HEK293 (cell line): ENCODE measurements around the gene PRRC2B.
A peak's percentile ranks its signal among the peaks of the same experiment; 100 is the strongest.

Source experiments
- CTCF ChIA-PET: fragments of 350-600 bp; formaldehyde crosslinking; extraction: SDS; loops from one replicate; lab custom pipeline; 2021; ENCODE audit warnings: antibody characterized with exemption; lab: Yijun Ruan, JAX
- POLR2A ChIA-PET: fragments of 300-600 bp; formaldehyde crosslinking; extraction: SDS; loops from one replicate; lab custom pipeline; 2020; ENCODE audit warnings: antibody characterized with exemption, inconsistent platforms; lab: Yijun Ruan, JAX
- H3K27ac ChIP-seq: fragments of 200-500 bp; sonication (Bioruptor generic); 2 replicates; pipeline ENCODE4 v1.5.1; 2014; ENCODE audit warnings: low read depth, low read length, control low read depth, inconsistent platforms; ENCODE audit errors: extremely low read depth
- H3K36me3 ChIP-seq, 2 experiments: fragments of 200-500 bp in 1 of 2; sonication (Bioruptor generic) in 1 of 2; 1 replicate in 1 of 2; 2 replicates in 1 of 2; pipeline ENCODE4 v1.5.1; 2014 to 2017; ENCODE audit warnings: inconsistent platforms in 2 of 2, low read length in 2 of 2; ENCODE audit not compliant: control insufficient read depth in 2 of 2, insufficient read depth in 1 of 2
- H3K4me1 ChIP-seq: fragments of 200-500 bp; sonication (Bioruptor generic); 2 replicates; pipeline ENCODE4 v1.5.1; 2014; ENCODE audit warnings: mild to moderate bottlenecking, low read length, inconsistent platforms; ENCODE audit not compliant: control insufficient read depth, insufficient read depth
- H3K4me3 ChIP-seq: 2 replicates; pipeline ENCODE4 v1.5.1; 2011; ENCODE audit warnings: low read depth, mild to moderate bottlenecking, control low read depth, low read length, moderate library complexity
- H3K9me3 ChIP-seq: fragments of 200-500 bp; sonication (Bioruptor generic); 2 replicates; pipeline ENCODE4 v1.5.1; 2014; ENCODE audit warnings: low read depth, low read length, inconsistent platforms; ENCODE audit not compliant: control insufficient read depth, insufficient read depth
- BCL11B ChIP-seq: fragments of 450-650 bp; formaldehyde crosslinking; IDR thresholded peaks from 2 replicates; pipeline ENCODE4 v1.5.1; 2016; ENCODE audit warnings: low read depth, missing biosample characterization, missing genetic modification characterization
- EGR2 ChIP-seq: fragments of 450-650 bp; formaldehyde crosslinking; IDR thresholded peaks from 2 replicates; pipeline ENCODE4 v1.5.1; 2016; ENCODE audit warnings: low read depth, missing biosample characterization, missing genetic modification characterization
- GFI1B ChIP-seq: fragments of 450-650 bp; formaldehyde crosslinking; IDR thresholded peaks from 2 replicates; pipeline ENCODE4 v1.5.1; 2016; ENCODE audit warnings: missing biosample characterization, missing genetic modification characterization
- HOXA7 ChIP-seq: sonication (generic); formaldehyde crosslinking; IDR thresholded peaks from 2 replicates; pipeline ENCODE4 v1.8.1; 2022; ENCODE audit warnings: missing genetic modification reagents, borderline replicate concordance
- HOXD13 ChIP-seq: sonication (generic); formaldehyde crosslinking; IDR thresholded peaks from 2 replicates; pipeline ENCODE4 v1.8.0; 2022; ENCODE audit warnings: missing genetic modification reagents, borderline replicate concordance
- IKZF3 ChIP-seq: fragments of 450-650 bp; IDR thresholded peaks from 2 replicates; pipeline ENCODE4 v1.5.0; 2018; ENCODE audit warnings: missing biosample characterization, mild to moderate bottlenecking, missing genetic modification characterization, moderate library complexity
- OSR2 ChIP-seq: fragments of 450-650 bp; formaldehyde crosslinking; IDR thresholded peaks from 2 replicates; pipeline ENCODE4 v1.5.1; 2016; ENCODE audit warnings: missing biosample characterization, missing genetic modification characterization
- REST ChIP-seq: fragments of 450-650 bp; formaldehyde crosslinking; IDR thresholded peaks from 2 replicates; pipeline ENCODE4 v1.5.1; 2016; ENCODE audit warnings: missing biosample characterization, missing genetic modification characterization
- SP7 ChIP-seq: fragments of 450-650 bp; formaldehyde crosslinking; IDR thresholded peaks from 2 replicates; pipeline ENCODE4 v1.5.1; 2016; ENCODE audit warnings: missing biosample characterization, missing genetic modification characterization
- TCF7L2 ChIP-seq: IDR thresholded peaks from 2 replicates; pipeline ENCODE4 v1.6.1; 2011; ENCODE audit warnings: low read depth, mild to moderate bottlenecking, inconsistent platforms, low read length, moderate library complexity, borderline replicate concordance
- ZBTB26 ChIP-seq: fragments of 450-650 bp; formaldehyde crosslinking; optimal IDR thresholded peaks from 2 replicates; pipeline ENCODE3; 2016; ENCODE audit warnings: missing biosample characterization, mild to moderate bottlenecking, missing genetic modification characterization
- ZFP3 ChIP-seq: fragments of 450-650 bp; formaldehyde crosslinking; IDR thresholded peaks from 2 replicates; pipeline ENCODE4 v1.5.1; 2016; ENCODE audit warnings: low read depth, missing biosample characterization, missing genetic modification characterization
- ZNF214 ChIP-seq: fragments of 450-650 bp; formaldehyde crosslinking; IDR thresholded peaks from 2 replicates; pipeline ENCODE4 v1.5.1; 2017; ENCODE audit warnings: missing biosample characterization, mild to moderate bottlenecking, missing genetic modification characterization, borderline replicate concordance
- ZNF350 ChIP-seq: fragments of 450-650 bp; formaldehyde crosslinking; IDR thresholded peaks from 2 replicates; pipeline ENCODE4 v1.5.0; 2017; ENCODE audit warnings: missing biosample characterization, mild to moderate bottlenecking, missing genetic modification characterization
- ZNF366 ChIP-seq: fragments of 450-650 bp; formaldehyde crosslinking; conservative IDR thresholded peaks from 2 replicates; pipeline ENCODE4 v1.5.1; 2016; ENCODE audit warnings: missing biosample characterization, missing genetic modification characterization
- ZNF394 ChIP-seq: fragments of 450-650 bp; formaldehyde crosslinking; IDR thresholded peaks from 2 replicates; pipeline ENCODE4 v1.5.1; 2016; ENCODE audit warnings: missing biosample characterization, missing genetic modification characterization, mild to moderate bottlenecking, moderate library complexity, borderline replicate concordance
- ZNF423 ChIP-seq: fragments of 450-650 bp; formaldehyde crosslinking; IDR thresholded peaks from 2 replicates; pipeline ENCODE4 v1.5.1; 2016; ENCODE audit warnings: missing biosample characterization, missing genetic modification characterization
- ZNF488 ChIP-seq: fragments of 450-650 bp; formaldehyde crosslinking; IDR thresholded peaks from 2 replicates; pipeline ENCODE4 v1.5.1; 2016; ENCODE audit warnings: missing biosample characterization, missing genetic modification characterization
- ZNF530 ChIP-seq: fragments of 450-650 bp; formaldehyde crosslinking; IDR thresholded peaks from 2 replicates; pipeline ENCODE4 v1.5.1; 2016; ENCODE audit warnings: low read depth, missing biosample characterization, missing genetic modification characterization
- ZNF555 ChIP-seq: fragments of 450-650 bp; formaldehyde crosslinking; conservative IDR thresholded peaks from 2 replicates; pipeline ENCODE4 v1.5.1; 2017; ENCODE audit warnings: missing biosample characterization, mild to moderate bottlenecking, missing genetic modification characterization, inconsistent platforms
- ZNF561 ChIP-seq: fragments of 450-650 bp; IDR thresholded peaks from 2 replicates; pipeline ENCODE4 v1.5.1; 2018; ENCODE audit warnings: missing biosample characterization, missing genetic modification characterization, borderline replicate concordance
- ZNF600 ChIP-seq: fragments of 450-650 bp; formaldehyde crosslinking; IDR thresholded peaks from 2 replicates; pipeline ENCODE4 v1.5.1; 2016; ENCODE audit warnings: missing biosample characterization, missing genetic modification characterization
- ZSCAN18 ChIP-seq: fragments of 450-650 bp; formaldehyde crosslinking; IDR thresholded peaks from 2 replicates; pipeline ENCODE4 v1.5.1; 2016; ENCODE audit warnings: missing biosample characterization, missing genetic modification characterization
- ZXDB ChIP-seq: fragments of 450-650 bp; formaldehyde crosslinking; IDR thresholded peaks from 2 replicates; pipeline ENCODE4 v1.5.1; 2016; ENCODE audit warnings: missing biosample characterization, missing genetic modification characterization
- TF ChIP-seq, protein P1 (sequence below): fragments of 450-650 bp; formaldehyde crosslinking; IDR thresholded peaks from 2 replicates; pipeline ENCODE4; 2016; ENCODE audit warnings: missing biosample characterization, missing genetic modification characterization
- TF ChIP-seq, protein P2 (sequence below): fragments of 450-650 bp; IDR thresholded peaks from 2 replicates; pipeline ENCODE4 v1.5.1; 2018; ENCODE audit warnings: missing biosample characterization, mild to moderate bottlenecking, missing genetic modification characterization

PRRC2B gene

GRCh38 chr9:131397100-131397790 lies 3.4 kb downstream of the PRRC2B start (continued):
- TF ChIP-seq IKZF3: 0 out of 2 replicates have a peak, but pooled peaks have one; percentile 40

GRCh38 chr9:131398204-131398603 lies 4.3 kb downstream of the PRRC2B start:
- Histone ChIP-seq H3K4me3 (no peak overlapping the region), H3K27ac (peak overlapping the region; percentile 44), H3K9me3 (no peaks in the 10 kb centered on the region), H3K4me1 (peaks cover 17% of the 10 kb centered on the region), H3K36me3 (peaks cover 0 to 27% of the 10 kb centered on the region in 2 experiments; a peak in 2 of 3 replicates)
- CTCF ChIA-PET: interaction anchor here (0.7 to 1.9 kb wide), 4 partner anchors 8 to 62 kb away, joined by 3 to 9 read pairs (median 4); no protein-coding TSS in a partner anchor
- POLR2A ChIA-PET: interaction anchor here (1.2 to 4.9 kb wide), 4 partner anchors 15 to 48 kb away, joined by 3 to 39 read pairs (median 10); no protein-coding TSS in a partner anchor
- TF ChIP-seq, protein P1, sequence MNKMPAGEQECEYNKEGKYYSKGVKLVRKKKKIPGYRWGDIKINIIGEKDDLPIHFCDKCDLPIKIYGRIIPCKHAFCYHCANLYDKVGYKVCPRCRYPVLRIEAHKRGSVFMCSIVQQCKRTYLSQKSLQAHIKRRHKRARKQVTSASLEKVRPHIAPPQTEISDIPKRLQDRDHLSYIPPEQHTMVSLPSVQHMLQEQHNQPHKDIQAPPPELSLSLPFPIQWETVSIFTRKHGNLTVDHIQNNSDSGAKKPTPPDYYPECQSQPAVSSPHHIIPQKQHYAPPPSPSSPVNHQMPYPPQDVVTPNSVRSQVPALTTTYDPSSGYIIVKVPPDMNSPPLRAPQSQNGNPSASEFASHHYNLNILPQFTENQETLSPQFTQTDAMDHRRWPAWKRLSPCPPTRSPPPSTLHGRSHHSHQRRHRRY: no peak
- TF ChIP-seq ZNF366 (tag by site-specific recombination): peak; percentile 46; the same call in 1 of the 2 replicates
- TF ChIP-seq ZNF488: no peak
- TF ChIP-seq, protein P2, sequence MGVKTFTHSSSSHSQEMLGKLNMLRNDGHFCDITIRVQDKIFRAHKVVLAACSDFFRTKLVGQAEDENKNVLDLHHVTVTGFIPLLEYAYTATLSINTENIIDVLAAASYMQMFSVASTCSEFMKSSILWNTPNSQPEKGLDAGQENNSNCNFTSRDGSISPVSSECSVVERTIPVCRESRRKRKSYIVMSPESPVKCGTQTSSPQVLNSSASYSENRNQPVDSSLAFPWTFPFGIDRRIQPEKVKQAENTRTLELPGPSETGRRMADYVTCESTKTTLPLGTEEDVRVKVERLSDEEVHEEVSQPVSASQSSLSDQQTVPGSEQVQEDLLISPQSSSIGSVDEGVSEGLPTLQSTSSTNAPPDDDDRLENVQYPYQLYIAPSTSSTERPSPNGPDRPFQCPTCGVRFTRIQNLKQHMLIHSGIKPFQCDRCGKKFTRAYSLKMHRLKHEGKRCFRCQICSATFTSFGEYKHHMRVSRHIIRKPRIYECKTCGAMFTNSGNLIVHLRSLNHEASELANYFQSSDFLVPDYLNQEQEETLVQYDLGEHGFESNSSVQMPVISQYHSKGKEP (tag by site-specific recombination): peak; percentile 71; the same call in 1 of the 2 replicates
- TF ChIP-seq SP7 (tag by site-specific recombination): peak; percentile 68; the same call in 1 of the 2 replicates
- TF ChIP-seq BCL11B (tag by site-specific recombination): no peak
- TF ChIP-seq OSR2 (tag by site-specific recombination): peak; percentile 95
- no peak for TF ChIP-seq EGR2 (tag by site-specific recombination)
- TF ChIP-seq GFI1B (tag by site-specific recombination): peak; percentile 52; the same call in 1 of the 2 replicates
- TF ChIP-seq ZXDB: peak; percentile 34
- TF ChIP-seq ZFP3 (tag by site-specific recombination): no peak
- peak; percentile 95 for TF ChIP-seq ZNF600 (tag by site-specific recombination)
- TF ChIP-seq ZSCAN18 (tag by site-specific recombination): no peak
- TF ChIP-seq ZNF423 (tag by site-specific recombination): no peak
- TF ChIP-seq REST (tag by site-specific recombination): no peak
- TF ChIP-seq ZNF561 (tag by site-specific recombination): no peak
- TF ChIP-seq TCF7L2: peak; percentile 88
- no peak for TF ChIP-seq ZNF350 (tag by site-specific recombination)
- TF ChIP-seq HOXA7: no peak
- peak; percentile 99 for TF ChIP-seq ZNF394 (tag by site-specific recombination)
- no peak for TF ChIP-seq ZNF530 (tag by site-specific recombination)
- TF ChIP-seq ZBTB26: peak; percentile 7
- TF ChIP-seq HOXD13 (CRISPR knock-in tag): no peak
- TF ChIP-seq ZNF555 (tag by site-specific recombination): no peak
- no peak for TF ChIP-seq ZNF214 (tag by site-specific recombination)
